SHP77 treated with DMSO at 0.1 percent for 48 hours (cell line): ENCODE measurements around the gene SAV1.

ENCODE experiments used
- DNase-seq: peaks from one replicate; lab custom pipeline; 2025; lab: John Stamatoyannopoulos, UW

SAV1 gene

GRCh38 chr14:50607181-50607580 lies 60.9 kb downstream of the SAV1 start:
- no peak for DNase-seq

DNA sequence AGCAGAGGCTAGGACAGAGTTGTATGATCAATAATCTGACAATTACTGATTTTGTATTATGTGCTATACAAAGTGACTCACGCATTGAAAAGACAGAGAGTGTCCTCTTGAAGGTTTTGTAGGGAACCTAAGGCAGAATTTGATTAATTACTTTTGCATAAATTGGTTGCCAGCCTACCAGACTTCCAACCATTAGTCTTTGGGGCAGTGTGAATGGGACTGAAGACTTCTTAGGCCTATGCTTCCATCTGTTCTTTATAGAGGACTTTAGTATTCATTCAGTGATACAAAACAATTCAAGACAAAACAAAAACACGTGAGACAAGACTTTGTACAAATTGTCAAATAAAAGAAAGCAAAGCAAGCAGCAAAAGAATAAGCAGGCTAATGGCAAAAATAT lies 61.6 kb downstream of the SAV1 start:
- no peak for DNase-seq

GRCh38 chr14:50605766-50606165 lies 62.3 kb downstream of the SAV1 start:
- DNase-seq, result no peak

DNA sequence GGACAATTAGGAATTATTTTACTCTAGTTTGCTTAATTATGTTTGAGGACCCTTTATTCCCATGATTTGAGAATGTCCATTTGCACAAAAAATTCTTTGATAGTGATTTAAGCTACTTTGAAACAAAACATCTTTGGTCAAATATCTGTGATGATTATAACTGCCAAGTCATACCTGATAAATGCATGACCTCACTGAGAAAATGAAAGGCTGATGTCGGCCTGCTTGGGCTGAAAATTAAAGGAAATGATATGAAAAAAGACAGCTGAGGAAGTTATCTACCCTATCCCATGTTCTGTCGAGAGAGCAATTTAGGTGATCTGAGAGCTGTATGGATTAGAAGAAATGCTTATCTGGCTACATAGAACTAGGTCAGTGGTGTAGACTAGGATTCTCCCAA lies 64.5 kb downstream of the SAV1 start:
- DNase-seq, result no peak

DNA sequence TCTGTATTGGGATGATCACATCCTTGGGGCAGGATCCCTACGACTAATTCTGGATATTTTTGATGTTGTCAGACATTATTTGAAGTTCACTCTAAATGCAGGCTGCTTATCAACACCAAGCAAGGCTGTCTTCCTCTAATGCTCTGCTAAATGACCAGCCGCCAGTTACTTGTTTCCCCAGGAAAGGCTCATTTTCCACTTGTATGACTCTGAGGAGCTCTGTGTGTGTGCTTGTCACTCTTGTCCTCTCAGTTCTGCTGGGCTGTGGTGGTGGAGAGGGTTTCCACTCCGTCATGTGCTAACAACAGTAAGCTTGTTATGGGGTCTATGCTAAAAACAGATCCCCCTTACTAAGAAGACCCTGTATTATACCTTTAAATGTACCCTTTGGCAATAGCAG lies 66.1 kb downstream of the SAV1 start:
- DNase-seq, result no peak

DNA sequence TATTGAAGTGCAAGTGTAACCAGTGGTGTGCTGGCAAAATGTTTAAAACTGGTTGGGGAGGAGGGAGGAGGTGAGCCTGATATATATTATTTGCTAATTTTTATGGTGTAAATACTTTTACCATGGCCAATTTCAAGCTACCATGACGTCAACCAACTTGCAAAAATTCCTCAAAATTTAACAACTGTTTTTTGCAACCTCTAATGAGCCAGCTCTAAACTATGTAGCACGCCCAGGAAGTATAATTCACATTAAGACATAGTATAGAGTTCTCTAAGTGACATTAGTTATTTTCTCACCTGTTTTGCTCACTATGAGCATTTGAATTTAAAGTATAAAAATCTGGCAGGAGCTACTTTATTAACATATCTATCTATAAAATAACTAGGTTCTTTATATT lies 66.7 kb downstream of the SAV1 start:
- DNase-seq, result no peak

GRCh38 chr14:50600849-50601248 lies 67.3 kb downstream of the SAV1 start:
- DNase-seq, result no peak

DNA sequence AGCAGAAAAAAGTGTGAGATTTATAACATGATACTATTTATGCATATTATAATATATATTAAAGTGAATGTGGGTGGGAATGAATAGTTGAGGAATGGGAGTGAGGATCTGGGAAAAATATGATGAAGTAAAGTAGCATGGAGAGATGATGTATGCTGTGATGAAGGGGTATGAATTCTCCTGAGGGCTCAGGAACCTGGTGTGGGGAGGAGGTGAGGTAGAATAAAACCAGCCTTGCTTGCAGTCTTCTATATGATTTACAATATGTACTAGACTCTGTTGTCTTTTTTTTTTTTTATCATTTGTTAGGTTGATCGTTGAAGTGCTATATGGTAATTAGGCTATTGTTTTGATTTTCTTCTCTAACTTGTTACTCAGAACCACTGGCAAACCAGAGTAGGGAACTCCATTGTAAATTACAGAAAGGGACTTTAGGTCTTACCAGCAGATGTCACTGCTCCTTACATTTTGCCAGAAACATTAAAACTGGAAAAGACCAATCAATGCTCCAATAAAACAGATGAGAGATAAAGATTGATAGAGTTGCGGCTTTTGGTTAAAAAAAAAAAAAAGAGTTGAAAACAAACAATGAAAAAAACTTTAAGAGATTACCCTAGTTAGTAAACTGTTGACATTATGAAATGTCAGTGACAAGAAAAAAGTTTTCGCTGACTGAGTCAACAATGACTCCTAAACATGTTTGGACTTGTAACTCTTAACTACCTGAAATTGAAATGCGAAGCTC lies 68.2 kb downstream of the SAV1 start:
- DNase-seq, result no peak

- no peak for DNase-seq
Observed at GRCh38 chr14:50598765-50599164, 69.3 kb downstream of the SAV1 start.

GRCh38 chr14:50594577-50595316 lies 73.4 kb downstream of the SAV1 start:
- no peak for DNase-seq

- no peak for DNase-seq
Observed at GRCh38 chr14:50590464-50590863, 77.6 kb downstream of the SAV1 start.
